NCI-H2081 (cell line): ENCODE measurements around the gene CCDC85B.

Source experiments
- DNase-seq, 2 experiments: peaks; one replicate each; lab custom pipeline; 2025; lab: John Stamatoyannopoulos, UW

CCDC85B gene

DNA sequence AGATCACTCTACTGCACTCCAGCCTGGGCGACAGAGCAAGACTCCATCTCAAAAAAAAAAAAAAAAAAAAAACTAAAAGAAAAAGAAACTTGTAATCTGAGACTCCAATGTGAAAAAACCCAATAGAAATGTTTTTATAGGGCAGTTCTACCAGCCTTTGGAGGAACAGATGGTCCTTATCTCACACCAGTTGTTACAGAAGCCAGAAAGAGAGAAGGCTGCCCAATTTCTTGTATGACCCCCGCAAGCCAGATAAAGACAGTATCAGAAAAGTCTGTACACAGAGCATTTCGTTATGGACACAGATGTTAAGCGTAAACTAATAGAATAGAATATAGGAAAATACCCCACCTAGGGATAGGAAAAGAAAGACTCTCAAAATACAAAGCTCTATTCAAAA lies 43.5 kb downstream of the CCDC85B start:
- no peak for DNase-seq

DNA sequence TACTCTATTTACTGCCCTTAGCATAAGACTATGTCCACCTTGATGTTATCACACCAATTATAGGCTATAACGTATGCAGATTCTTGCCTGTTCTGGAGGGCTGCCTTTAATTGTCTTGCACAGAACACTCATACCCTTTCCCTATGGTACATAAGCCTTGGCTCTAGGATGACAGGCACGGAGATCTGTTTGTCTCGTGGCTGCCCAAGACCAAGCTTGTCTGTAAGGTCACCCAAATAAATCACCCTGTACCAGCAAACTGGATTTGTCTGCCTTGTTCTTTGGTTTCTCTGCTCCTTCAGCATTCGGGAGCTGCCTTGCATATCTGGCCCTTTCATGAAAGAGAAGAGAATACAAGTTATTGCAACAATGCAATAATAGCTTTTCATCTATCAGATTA lies 47.3 kb downstream of the CCDC85B start:
- DNase-seq = no peak
